ENCODE measurements around the gene TLE3. TPM values are rescaled to one million over a fixed set of nuclear protein-coding genes. Genes with fewer than 3 reads are reported as not detected.

Gene TLE3
- total RNA-seq, 1 experiment from 2014 or later: 98.2 TPM

DNA sequence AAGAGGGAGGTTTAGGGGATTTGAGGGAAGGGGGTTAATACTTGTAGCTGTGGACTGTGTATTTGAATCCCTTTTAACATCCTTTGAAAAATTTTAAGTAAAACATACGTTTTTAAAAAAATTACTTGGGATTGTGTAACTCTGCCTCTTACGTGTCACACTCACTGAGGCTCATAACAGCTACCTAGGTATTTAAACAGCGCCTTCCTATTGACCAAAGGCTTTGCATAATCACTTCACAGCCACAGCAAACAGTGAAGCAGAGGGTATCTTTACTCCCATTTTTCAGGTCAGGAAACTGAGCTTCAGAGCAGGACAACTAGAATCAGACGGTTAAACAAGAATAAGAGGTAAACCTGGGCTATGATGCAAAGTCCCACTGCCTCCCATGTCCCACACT, 95.9 kb downstream of the TLE3 start:
- Histone ChIP-seq H3K4me2 (ENCODE audit: insufficient read depth, insufficient read length, low read length) (no peak overlapping the region), H2BK120ac (ENCODE audit: low read depth, low read length, poor library complexity, severe bottlenecking) (no peak overlapping the region), H3K56ac (ENCODE audit: insufficient read length, low read depth, low read length) (no peak overlapping the region), H2BK5ac (ENCODE audit: insufficient read length, low read length) (no peak overlapping the region), H2BK20ac (ENCODE audit: low read depth, low read length, poor library complexity, severe bottlenecking) (no peak overlapping the region), H3K18ac (ENCODE audit: insufficient read length, low read depth, low read length) (no peak overlapping the region), H3T11ph (ENCODE audit: low read length) (no peak overlapping the region), H2AK5ac (ENCODE audit: insufficient read length, low read length) (no peak overlapping the region), H2BK12ac (ENCODE audit: insufficient read length, low read depth, low read length) (no peak overlapping the region), H2AFZ (ENCODE audit: low read length) (no peak overlapping the region), H3K79me1 (ENCODE audit: insufficient read depth, low read depth, low read length, poor library complexity, severe bottlenecking) (no peaks in the 10 kb centered on the region), H3K23ac (ENCODE audit: insufficient read length, low read depth, low read length) (no peak overlapping the region), H3K14ac (ENCODE audit: insufficient read depth, low read length) (no peak overlapping the region), H4K20me1 (ENCODE audit: control insufficient read depth, insufficient read depth, insufficient read length) (no peaks in the 10 kb centered on the region), H3K9me3 (ENCODE audit: control insufficient read depth, low read depth, low read length) (peaks cover 5% of the 10 kb centered on the region), H2BK15ac (ENCODE audit: low read depth, low read length) (no peak overlapping the region), H3K27ac (ENCODE audit: insufficient read length, low read depth, low read length) (no peak overlapping the region), H3K9ac (ENCODE audit: extremely low read depth, insufficient read length, low read length) (no peak overlapping the region), H3K23me2 (ENCODE audit: insufficient read length, low read depth, low read length, poor library complexity, severe bottlenecking) (no peaks in the 10 kb centered on the region), H4K91ac (ENCODE audit: insufficient read length, low read depth, low read length) (no peak overlapping the region), H4K5ac (ENCODE audit: insufficient read length, low read depth, low read length) (no peak overlapping the region), H3K4me1 (ENCODE audit: insufficient read depth, low read length) (no peaks in the 10 kb centered on the region), H3K27me3 (ENCODE audit: insufficient read depth, low read length) (no peaks in the 10 kb centered on the region), H3K4ac (ENCODE audit: low read depth, low read length) (no peak overlapping the region), H4K8ac (replicated peaks; ENCODE audit: insufficient read length, low read depth, low read length) (no peak overlapping the region), H3K79me2 (ENCODE audit: insufficient read depth, low read length) (no peaks in the 10 kb centered on the region)
- Mint-ChIP-seq H3K36me3 (ENCODE audit: insufficient read depth in 1 of 3, low read depth in 3 of 3) (peaks cover 9 to 12% (median 11%) of the 10 kb centered on the region in 3 experiments), H3K9me3 (peaks cover 12 to 15% of the 10 kb centered on the region in 2 experiments), H3K4me1 (peaks cover 5 to 18% of the 10 kb centered on the region in 2 experiments), H3K27ac (no peak overlapping the region), H3K4me3 (no peak overlapping the region), H3K27me3 (ENCODE audit: low read depth) (peaks cover 8% of the 10 kb centered on the region)
- no CpG with 5 or more reads among the region's 4 CpGs for WGBS (ENCODE audit: extremely low coverage, insufficient read length, low lambda C conversion rate)
- TF ChIP-seq CTCF (conservative IDR thresholded peaks at IDR 0.05): no peak
- DNase-seq: no peak

All from H9 (cell line).